GM12801 (cell line): Measurements from ENCODE around the gene BAZ2B.

ENCODE experiments used
- CTCF ChIP-seq: IDR thresholded peaks from one replicate; pipeline ENCODE4 v1.5.1; 2011; ENCODE audit warnings: control low read depth; ENCODE audit not compliant: insufficient read length; ENCODE audit errors: extremely low read depth

BAZ2B gene

GRCh38 chr2:159608108-159608507 is 8.2 kb downstream of the BAZ2B start:
- TF ChIP-seq CTCF: no peak

- no peak for TF ChIP-seq CTCF
These were observed 10.1 kb downstream of the BAZ2B start for GRCh38 chr2:159606287-159606686.

GRCh38 chr2:159605441-159606178 is 10.7 kb downstream of the BAZ2B start:
- TF ChIP-seq CTCF: no peak

- no peak for TF ChIP-seq CTCF
These were observed 12.2 kb downstream of the BAZ2B start for GRCh38 chr2:159604159-159604558.

GRCh38 chr2:159600752-159601151 is 15.6 kb downstream of the BAZ2B start:
- TF ChIP-seq CTCF: no peak

- TF ChIP-seq CTCF: no peak
These were observed 20.8 kb downstream of the BAZ2B start for GRCh38 chr2:159595410-159596046.

- TF ChIP-seq CTCF: no peak
These were observed 23.9 kb downstream of the BAZ2B start for GRCh38 chr2:159592441-159592840.
